IMR-90 (cell line): Measurements from ENCODE around the gene DGKD. TPM values are rescaled to one million over a fixed set of nuclear protein-coding genes. Genes with fewer than 3 reads are reported as not detected.

Experiments
- ATAC-seq: fragments of 200-7000 bp; cut with Tn5 transposase; 2 replicates; pipeline ENCODE4 v1.9.1; 2020; ENCODE audit warnings: low read depth, mild to moderate bottlenecking, moderate library complexity
- BruUV-seq: library from RNA; stranded (reverse); fragments of 400-500 nt; replicated peaks from 2 replicates; lab custom pipeline; 2021; lab: Mats Ljungman, UMichigan
- CTCF ChIA-PET: fragments of 300-600 bp; formaldehyde crosslinking; extraction: SDS; loops from one replicate; lab custom pipeline; 2021; ENCODE audit warnings: antibody characterized with exemption; lab: Yijun Ruan, JAX
- POLR2A ChIA-PET: fragments of 300-600 bp; sonication (Branson Sonifier 250); formaldehyde crosslinking; loops from one replicate; lab custom pipeline; 2022; ENCODE audit warnings: antibody characterized with exemption; ENCODE audit not compliant: unreplicated experiment; lab: Charles Lee
- DNase-seq: peaks from one replicate; pipeline ENCODE4 v3.0.0; 2013
- H2AFZ ChIP-seq: replicated peaks from 2 replicates; pipeline ENCODE3; 2013; ENCODE audit warnings: low read length, mild to moderate bottlenecking; ENCODE audit not compliant: poor library complexity
- H2AK5ac ChIP-seq: 2 replicates; pipeline ENCODE4 v1.6.1; 2013; ENCODE audit warnings: low read depth, low read length, inconsistent platforms
- H2AK9ac ChIP-seq: replicated peaks from 2 replicates; pipeline ENCODE3; 2013; ENCODE audit warnings: mild to moderate bottlenecking, low read depth, low read length, moderate library complexity; ENCODE audit not compliant: poor library complexity
- H2BK120ac ChIP-seq: 2 replicates; pipeline ENCODE4 v1.6.1; 2013; ENCODE audit warnings: low read depth, low read length, inconsistent platforms
- H2BK15ac ChIP-seq: 3 replicates; pipeline ENCODE4 v1.6.1; 2013; ENCODE audit warnings: low read depth, low read length, inconsistent platforms
- H2BK20ac ChIP-seq: 2 replicates; pipeline ENCODE4 v1.6.1; 2013; ENCODE audit warnings: low read depth, mild to moderate bottlenecking, inconsistent platforms, low read length, moderate library complexity
- H2BK5ac ChIP-seq: 2 replicates; pipeline ENCODE4 v1.6.1; 2013; ENCODE audit warnings: mild to moderate bottlenecking, low read depth, low read length, inconsistent platforms; ENCODE audit not compliant: poor library complexity, severe bottlenecking
- H3K14ac ChIP-seq: replicated peaks from 2 replicates; pipeline ENCODE4 v1.6.1; 2013; ENCODE audit warnings: low read depth, low read length, inconsistent platforms
- H3K18ac ChIP-seq: 2 replicates; pipeline ENCODE4 v1.6.1; 2013; ENCODE audit warnings: low read depth, low read length, control low read depth
- H3K23ac ChIP-seq: 2 replicates; pipeline ENCODE4 v1.6.1; 2013; ENCODE audit warnings: low read depth, low read length, inconsistent platforms
- H3K27ac ChIP-seq: 2 replicates; pipeline ENCODE4 v1.5.1; 2013; ENCODE audit warnings: mild to moderate bottlenecking, control low read depth, low read length; ENCODE audit not compliant: insufficient read depth
- H3K27me3 ChIP-seq: 2 replicates; pipeline ENCODE4 v1.6.1; 2013; ENCODE audit warnings: low read length; ENCODE audit not compliant: control insufficient read depth, insufficient read depth
- H3K36me3 ChIP-seq: 2 replicates; pipeline ENCODE4 v1.6.1; 2013; ENCODE audit warnings: low read length, mixed read lengths; ENCODE audit not compliant: control insufficient read depth, insufficient read depth
- H3K4ac ChIP-seq: 2 replicates; pipeline ENCODE4 v1.6.1; 2013; ENCODE audit warnings: low read depth, low read length, inconsistent platforms
- H3K4me1 ChIP-seq: 2 replicates; pipeline ENCODE4 v1.6.1; 2013; ENCODE audit warnings: low read length, mixed read lengths; ENCODE audit not compliant: control insufficient read depth, insufficient read depth
- H3K4me2 ChIP-seq: 2 replicates; pipeline ENCODE4 v1.6.1; 2013; ENCODE audit warnings: low read depth, mild to moderate bottlenecking, control low read depth, low read length, moderate library complexity
- H3K4me3 ChIP-seq: 2 replicates; pipeline ENCODE4 v1.5.1; 2013; ENCODE audit warnings: low read depth, mild to moderate bottlenecking, control low read depth, low read length, moderate library complexity; ENCODE audit not compliant: insufficient read depth
- H3K56ac ChIP-seq: 2 replicates; pipeline ENCODE4 v1.6.1; 2013; ENCODE audit warnings: low read length, inconsistent platforms; ENCODE audit not compliant: insufficient read depth; ENCODE audit errors: extremely low read depth
- H3K79me1 ChIP-seq, 2 experiments: 2 replicates each; pipeline ENCODE4 v1.6.1; 2013; ENCODE audit warnings: low read length in 2 of 2, inconsistent platforms in 1 of 2, low read depth in 1 of 2
- H3K9ac ChIP-seq: 2 replicates; pipeline ENCODE4 v1.6.1; 2013; ENCODE audit warnings: low read depth, low read length, control low read depth
- H3K9me1 ChIP-seq: 2 replicates; pipeline ENCODE4 v1.6.1; 2013; ENCODE audit warnings: low read length, inconsistent platforms; ENCODE audit not compliant: insufficient read depth
- H3K9me3 ChIP-seq: 2 replicates; pipeline ENCODE4 v1.6.1; 2013; ENCODE audit warnings: low read length; ENCODE audit not compliant: control insufficient read depth, insufficient read depth
- H4K20me1 ChIP-seq: 2 replicates; pipeline ENCODE4 v1.6.1; 2013; ENCODE audit warnings: low read length, inconsistent platforms; ENCODE audit not compliant: insufficient read depth
- H4K5ac ChIP-seq: 2 replicates; pipeline ENCODE4 v1.6.1; 2013; ENCODE audit warnings: mild to moderate bottlenecking, low read depth, low read length, control low read depth
- H4K8ac ChIP-seq, 2 experiments: 2 replicates each; pipeline ENCODE4 v1.6.1; 2013; ENCODE audit warnings: low read depth in 2 of 2, low read length in 2 of 2, control low read depth in 1 of 2, inconsistent platforms in 1 of 2
- H4K91ac ChIP-seq: 2 replicates; pipeline ENCODE4 v1.6.1; 2013; ENCODE audit warnings: low read depth, low read length, inconsistent platforms; ENCODE audit not compliant: insufficient read depth
- BHLHE40 ChIP-seq: fragments of 150-350 bp; IDR thresholded peaks from 2 replicates; pipeline ENCODE4 v1.6.1; 2016; ENCODE audit warnings: mild to moderate bottlenecking, low read depth, low read length
- CEBPB ChIP-seq: IDR thresholded peaks from 2 replicates; pipeline ENCODE4 v1.6.1; 2012; ENCODE audit warnings: low read depth, low read length, improper control_type of control experiment
- CHD1 ChIP-seq: IDR thresholded peaks from 2 replicates; pipeline ENCODE4 v1.6.1; 2012; ENCODE audit warnings: low read depth, low read length, improper control_type of control experiment
- FOS ChIP-seq: fragments of 150-350 bp; IDR thresholded peaks from 2 replicates; pipeline ENCODE4 v1.6.1; 2016; ENCODE audit warnings: low read depth, low read length
- MAFK ChIP-seq: IDR thresholded peaks from 2 replicates; pipeline ENCODE4 v1.6.1; 2012; ENCODE audit warnings: low read depth, low read length, improper control_type of control experiment
- MAZ ChIP-seq: IDR thresholded peaks from 2 replicates; pipeline ENCODE4 v1.6.1; 2012; ENCODE audit warnings: low read depth, mild to moderate bottlenecking, low read length, improper control_type of control experiment, moderate library complexity, borderline replicate concordance
- MXI1 ChIP-seq: IDR thresholded peaks from 2 replicates; pipeline ENCODE4 v1.6.1; 2012; ENCODE audit warnings: low read depth, mild to moderate bottlenecking, low read length, moderate library complexity, borderline replicate concordance
- NFE2L2 ChIP-seq: fragments of 150-350 bp; IDR thresholded peaks from 2 replicates; pipeline ENCODE4 v1.6.1; 2016; ENCODE audit warnings: low read depth, mild to moderate bottlenecking, low read length
- POLR2A ChIP-seq: IDR thresholded peaks from 2 replicates; pipeline ENCODE4 v1.6.1; 2012; ENCODE audit warnings: mild to moderate bottlenecking, low read depth, low read length
- RAD21 ChIP-seq: IDR thresholded peaks from 2 replicates; pipeline ENCODE4 v1.6.1; 2012; ENCODE audit warnings: low read length, improper control_type of control experiment
- RCOR1 ChIP-seq: IDR thresholded peaks from 2 replicates; pipeline ENCODE4 v1.6.1; 2012; ENCODE audit warnings: mild to moderate bottlenecking, low read length, improper control_type of control experiment; ENCODE audit not compliant: insufficient replicate concordance
- RFX5 ChIP-seq: IDR thresholded peaks from 2 replicates; pipeline ENCODE4 v1.8.0; 2012; ENCODE audit warnings: low read depth, mild to moderate bottlenecking, low read length, moderate library complexity
- WGBS, 2 experiments: methylation state at CpG; one replicate each; pipeline versions ENCODE4 v1.1.5 to v1.1.7; 2013; ENCODE audit warnings: missing lambda C conversion rate in 2 of 2; ENCODE audit not compliant: insufficient read length in 1 of 2; ENCODE audit errors: extremely low coverage in 2 of 2; 5-methylcytosine and 5-hydroxymethylcytosine counted together
- dilution Hi-C: fragments of 300-500 bp; cut with HindIII; formaldehyde crosslinking; loops from one replicate; pipeline ENCODE4 v1.14.3; 2018; ENCODE audit warnings: low sequenced_read_pairs; ENCODE audit not compliant: unreplicated experiment
- in situ Hi-C: fragments of 300-500 bp; cut with MboI; formaldehyde crosslinking; loops from 3 replicates; pipeline ENCODE4 v1.14.3; 2019; ENCODE audit warnings: low sequenced_read_pairs, inconsistent platforms, mixed read lengths
- intact Hi-C: fragments of 100-400 bp; cut with micrococcal nuclease; formaldehyde crosslinking; loops from 2 replicates; pipeline ENCODE4 v1.10.0; 2022
- polyA plus RNA-seq, 3 experiments: library from polyadenylated mRNA; depleted of rRNA; stranded (reverse); fragments of >200 nt; gene quantifications; 2 replicates each; pipeline ENCODE4 v1.2.3, GENCODE V29; 2012; ENCODE audit warnings: low replicate concordance in 1 of 3
- total RNA-seq: library from RNA; depleted of rRNA; stranded (reverse); fragments of >200 nt; gene quantifications from 2 replicates; pipeline ENCODE4 v1.2.3, GENCODE V29; 2012
- TF ChIP-seq, protein P1 (sequence below): conservative IDR thresholded peaks from 2 replicates; pipeline ENCODE4 v1.5.1; 2012; ENCODE audit warnings: mild to moderate bottlenecking, low read depth, low read length, improper control_type of control experiment
- TF ChIP-seq, protein P2 (sequence below): fragments of 150-350 bp; IDR thresholded peaks from 2 replicates; pipeline ENCODE4 v1.6.1; 2016; ENCODE audit warnings: low read depth, mild to moderate bottlenecking, low read length, moderate library complexity, borderline replicate concordance
- TF ChIP-seq, protein P3 (sequence below): fragments of 150-350 bp; IDR thresholded peaks from 2 replicates; pipeline ENCODE4 v1.6.1; 2017; ENCODE audit warnings: mild to moderate bottlenecking, antibody characterized with exemption, low read length, low read depth

The DGKD gene
- total and polyA plus RNA-seq, 2 of the 4 experiments (the other 2 are of a cell fraction) = 6.5 to 10.1 TPM

DNA sequence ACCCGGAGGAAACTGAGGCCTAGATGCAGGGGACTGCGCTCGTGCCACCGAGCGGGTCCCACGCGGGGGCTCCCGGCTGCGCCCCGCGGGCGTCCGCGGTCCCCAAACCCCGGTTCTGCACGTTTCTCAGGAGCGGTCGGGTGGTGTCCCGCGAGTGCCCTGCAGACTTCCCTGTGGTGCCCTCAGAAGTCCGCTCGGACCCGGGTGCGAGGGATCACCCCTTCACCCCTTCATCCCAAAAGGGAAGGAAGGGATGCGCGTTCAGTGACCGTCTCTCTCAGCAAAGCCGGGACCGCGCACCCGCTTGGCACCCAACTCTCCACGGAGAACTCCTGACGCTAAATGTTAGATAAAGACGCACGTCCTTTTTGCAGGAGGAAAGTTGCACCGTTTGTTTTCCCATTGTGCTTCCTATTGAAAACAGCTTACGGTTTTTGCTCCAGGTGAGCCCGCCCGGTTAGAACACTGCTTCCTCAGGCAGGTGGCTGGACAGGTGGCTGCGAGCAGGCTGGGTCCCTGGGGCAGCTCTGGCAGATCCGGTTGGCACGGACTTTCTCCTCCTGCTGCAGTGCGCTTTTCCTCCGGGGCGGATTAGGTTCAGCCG, 779 bp downstream of the DGKD start:
- ATAC-seq = peak; percentile 1; the same call in 1 of the 2 replicates
- intact Hi-C loops = loop anchor here (1.0 to 2.0 kb wide), 2 partner anchors 32 to 88 kb away; no protein-coding TSS in a partner anchor
- TF ChIP-seq CEBPB (no peak), RFX5 (no peak), POLR2A (no peak), BHLHE40 (no peak), CHD1 (no peak), FOS (no peak), MXI1 (no peak), NFE2L2 (no peak), MAZ (no peak), RCOR1 (no peak), MAFK (no peak), RAD21 (no peak)
- TF ChIP-seq, protein P1, sequence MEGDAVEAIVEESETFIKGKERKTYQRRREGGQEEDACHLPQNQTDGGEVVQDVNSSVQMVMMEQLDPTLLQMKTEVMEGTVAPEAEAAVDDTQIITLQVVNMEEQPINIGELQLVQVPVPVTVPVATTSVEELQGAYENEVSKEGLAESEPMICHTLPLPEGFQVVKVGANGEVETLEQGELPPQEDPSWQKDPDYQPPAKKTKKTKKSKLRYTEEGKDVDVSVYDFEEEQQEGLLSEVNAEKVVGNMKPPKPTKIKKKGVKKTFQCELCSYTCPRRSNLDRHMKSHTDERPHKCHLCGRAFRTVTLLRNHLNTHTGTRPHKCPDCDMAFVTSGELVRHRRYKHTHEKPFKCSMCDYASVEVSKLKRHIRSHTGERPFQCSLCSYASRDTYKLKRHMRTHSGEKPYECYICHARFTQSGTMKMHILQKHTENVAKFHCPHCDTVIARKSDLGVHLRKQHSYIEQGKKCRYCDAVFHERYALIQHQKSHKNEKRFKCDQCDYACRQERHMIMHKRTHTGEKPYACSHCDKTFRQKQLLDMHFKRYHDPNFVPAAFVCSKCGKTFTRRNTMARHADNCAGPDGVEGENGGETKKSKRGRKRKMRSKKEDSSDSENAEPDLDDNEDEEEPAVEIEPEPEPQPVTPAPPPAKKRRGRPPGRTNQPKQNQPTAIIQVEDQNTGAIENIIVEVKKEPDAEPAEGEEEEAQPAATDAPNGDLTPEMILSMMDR = no peak
- TF ChIP-seq, protein P2, sequence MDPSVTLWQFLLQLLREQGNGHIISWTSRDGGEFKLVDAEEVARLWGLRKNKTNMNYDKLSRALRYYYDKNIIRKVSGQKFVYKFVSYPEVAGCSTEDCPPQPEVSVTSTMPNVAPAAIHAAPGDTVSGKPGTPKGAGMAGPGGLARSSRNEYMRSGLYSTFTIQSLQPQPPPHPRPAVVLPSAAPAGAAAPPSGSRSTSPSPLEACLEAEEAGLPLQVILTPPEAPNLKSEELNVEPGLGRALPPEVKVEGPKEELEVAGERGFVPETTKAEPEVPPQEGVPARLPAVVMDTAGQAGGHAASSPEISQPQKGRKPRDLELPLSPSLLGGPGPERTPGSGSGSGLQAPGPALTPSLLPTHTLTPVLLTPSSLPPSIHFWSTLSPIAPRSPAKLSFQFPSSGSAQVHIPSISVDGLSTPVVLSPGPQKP = no peak
- TF ChIP-seq, protein P3, sequence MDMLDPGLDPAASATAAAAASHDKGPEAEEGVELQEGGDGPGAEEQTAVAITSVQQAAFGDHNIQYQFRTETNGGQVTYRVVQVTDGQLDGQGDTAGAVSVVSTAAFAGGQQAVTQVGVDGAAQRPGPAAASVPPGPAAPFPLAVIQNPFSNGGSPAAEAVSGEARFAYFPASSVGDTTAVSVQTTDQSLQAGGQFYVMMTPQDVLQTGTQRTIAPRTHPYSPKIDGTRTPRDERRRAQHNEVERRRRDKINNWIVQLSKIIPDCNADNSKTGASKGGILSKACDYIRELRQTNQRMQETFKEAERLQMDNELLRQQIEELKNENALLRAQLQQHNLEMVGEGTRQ = no peak

More for the DNA sequence above, 779 bp downstream of the DGKD start:
- H2AK5ac ChIP-seq = no peak overlapping the region
- in situ Hi-C loops (loop anchor here (5.0 kb wide), 1 partner anchor 92 kb away; no protein-coding TSS in a partner anchor), dilution Hi-C loops (no loop called here)
- H2BK120ac ChIP-seq = no peak overlapping the region
- H2BK20ac ChIP-seq = no peak overlapping the region
- H3K36me3 ChIP-seq = no peaks in the 10 kb centered on the region
- WGBS, 2 experiments = 14% methylated on average over 13 of the region's 46 CpGs; no CpG with 5 or more reads in 1 of the 2 experiments
- no peak for DNase-seq
- peak overlapping the region; percentile 25 for H3K14ac ChIP-seq
- H3K4me3 ChIP-seq = peak overlapping the region; percentile 100
- H4K5ac ChIP-seq = no peak overlapping the region
- ChIA-PET POLR2A (no interaction called here), CTCF (no interaction called here)
- peaks cover 27 to 33% of the 10 kb centered on the region in 2 experiments for H3K79me1 ChIP-seq
- no peak overlapping the region for H2BK5ac ChIP-seq
- peak overlapping the region; percentile 39; the same call in 1 of the 2 replicates for H3K4ac ChIP-seq
- H3K9me3 ChIP-seq = no peaks in the 10 kb centered on the region
- H4K8ac ChIP-seq = no peak overlapping the region
- H4K91ac ChIP-seq = no peak overlapping the region
- peak overlapping the region; percentile 79 for H3K23ac ChIP-seq
- H3K27ac ChIP-seq = no peak overlapping the region
- H3K18ac ChIP-seq = no peak overlapping the region
- peak overlapping the region; percentile 77 for H2AK9ac ChIP-seq
- H3K56ac ChIP-seq = no peak overlapping the region
- peak overlapping the region; percentile 69 for H3K9ac ChIP-seq
- peak overlapping the region; percentile 80 for H2AFZ ChIP-seq
- H3K4me2 ChIP-seq = peak overlapping the region; percentile 66
- peaks cover 10% of the 10 kb centered on the region for H3K9me1 ChIP-seq
- peaks cover 14% of the 10 kb centered on the region; the same call in 1 of the 2 replicates for H4K20me1 ChIP-seq
- peaks cover 7% of the 10 kb centered on the region for H3K4me1 ChIP-seq
- no peaks in the 10 kb centered on the region for H3K27me3 ChIP-seq
- no TSS peak for BruUV-seq
- H2BK15ac ChIP-seq = no peak overlapping the region
